Activated CD4-positive, alpha-beta T cell treated with anti-CD3 and anti-CD28 coated beads, Interleukin-2, amount 10 ng/mL, durations not matched to agents 7 days and 5 days (primary cell): ENCODE measurements around the gene SHISAL2B. TPM values are rescaled to one million over a fixed set of nuclear protein-coding genes. Genes with fewer than 3 reads are reported as not detected.
A peak's percentile ranks its signal among the peaks of the same experiment; 100 is the strongest.
"Not testable (repeated sequence)": the region's sequence is repeated elsewhere in the genome, so short reads cannot be mapped to it uniquely, and the experiment has no call there.

ENCODE experiments used
- CTCF ChIA-PET: fragments of 350-600 bp; sonication (Branson Sonifier 250); formaldehyde crosslinking; loops from one replicate; lab custom pipeline; 2021; ENCODE audit warnings: antibody characterized with exemption; lab: Charles Lee
- POLR2A ChIA-PET: fragments of 350-600 bp; sonication (Branson Sonifier 250); formaldehyde crosslinking; loops from one replicate; lab custom pipeline; 2021; ENCODE audit warnings: antibody characterized with exemption; lab: Charles Lee
- DNase-seq: peaks from one replicate; pipeline ENCODE4 v3.0.0-alpha.2; 2020
- H3K27ac Mint-ChIP-seq: one replicate; pipeline ENCODE4 v1.8.0; 2021; ENCODE audit warnings: mild to moderate bottlenecking, moderate library complexity, mixed read lengths
- H3K27me3 Mint-ChIP-seq: one replicate; pipeline ENCODE4 v1.8.0; 2021; ENCODE audit warnings: mixed read lengths
- H3K36me3 Mint-ChIP-seq: one replicate; pipeline ENCODE4 v1.8.0; 2021; ENCODE audit warnings: low read depth, mixed read lengths
- H3K4me1 Mint-ChIP-seq: one replicate; pipeline ENCODE4 v1.8.0; 2021; ENCODE audit warnings: mixed read lengths
- H3K4me3 Mint-ChIP-seq: one replicate; pipeline ENCODE4 v1.8.0; 2021; ENCODE audit warnings: mild to moderate bottlenecking, moderate library complexity, mixed read lengths
- H3K9me3 Mint-ChIP-seq: one replicate; pipeline ENCODE4 v1.8.0; 2021; ENCODE audit warnings: mixed read lengths
- total RNA-seq, 2 experiments: library from RNA; stranded (reverse); gene quantifications; one replicate each; pipeline ENCODE4 v1.2.3, GENCODE V29; 2021

The SHISAL2B gene
- total RNA-seq, 2 experiments from 2014 or later = not detected

DNA sequence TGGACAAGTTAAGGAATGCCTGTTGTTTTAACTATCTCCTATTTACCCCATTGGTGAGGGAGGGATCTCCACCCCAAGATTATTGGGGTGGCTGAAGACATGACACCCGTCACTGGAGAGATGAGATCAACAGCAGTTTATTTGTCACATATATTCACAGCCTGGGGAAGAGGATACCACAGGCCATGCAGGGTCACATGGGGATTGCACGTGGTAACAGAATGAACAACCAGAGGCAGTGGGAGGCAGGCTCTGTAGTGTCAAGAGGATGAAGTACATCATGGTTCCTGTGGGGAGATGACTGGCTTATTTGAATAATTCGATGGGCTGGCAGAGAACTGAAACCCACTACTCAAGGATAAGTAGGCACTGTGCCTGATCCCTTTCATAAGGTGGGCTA is 18.6 kb upstream of the SHISAL2B start:
- H3K27ac Mint-ChIP-seq = no peak overlapping the region
- DNase-seq = no peak
- H3K4me1 Mint-ChIP-seq = no peaks in the 10 kb centered on the region
- no peaks in the 10 kb centered on the region for H3K36me3 Mint-ChIP-seq
- H3K4me3 Mint-ChIP-seq = no peak overlapping the region
- peaks cover 3% of the 10 kb centered on the region for H3K27me3 Mint-ChIP-seq
- no peaks in the 10 kb centered on the region for H3K9me3 Mint-ChIP-seq
- ChIA-PET CTCF (no interaction called here), POLR2A (no interaction called here)

- no peak for DNase-seq
- Mint-ChIP-seq H3K4me1 (no peaks in the 10 kb centered on the region), H3K9me3 (no peaks in the 10 kb centered on the region), H3K27me3 (peaks cover 4% of the 10 kb centered on the region), H3K27ac (no peak overlapping the region), H3K36me3 (no peaks in the 10 kb centered on the region), H3K4me3 (no peak overlapping the region)
- ChIA-PET POLR2A (no interaction called here), CTCF (no interaction called here)
Measured at GRCh38 chr5:64678374-64678773, 11.9 kb upstream of the SHISAL2B start.

DNA sequence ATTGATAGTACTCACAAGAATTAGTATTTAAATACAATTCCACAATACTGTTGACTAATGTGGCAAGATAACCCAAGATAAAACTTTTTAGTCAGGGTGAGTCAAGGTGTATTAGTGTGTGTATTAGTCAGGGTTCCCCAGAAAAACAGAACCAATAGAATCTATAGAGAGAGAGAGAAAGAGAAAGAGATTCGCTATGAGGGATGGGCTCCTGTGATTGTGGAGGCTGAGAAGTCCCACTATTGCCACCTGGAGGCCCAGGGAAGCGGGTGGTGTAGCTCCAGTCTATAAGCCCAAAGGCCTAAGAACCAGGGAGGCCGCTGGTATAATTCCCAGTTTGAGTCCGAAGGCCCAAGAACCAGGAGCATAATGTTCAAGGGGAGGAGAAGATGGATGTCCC is 10.0 kb upstream of the SHISAL2B start:
- H3K4me1 Mint-ChIP-seq = no peaks in the 10 kb centered on the region
- no peak overlapping the region for H3K27ac Mint-ChIP-seq
- H3K4me3 Mint-ChIP-seq = no peak overlapping the region
- CTCF ChIA-PET = interaction anchor here (1.3 kb wide), 1 partner anchor 9 kb away, joined by 3 read pairs; no protein-coding TSS in a partner anchor
- POLR2A ChIA-PET = interaction anchor here (0.5 kb wide), 1 partner anchor 809 kb away, joined by 4 read pairs; no protein-coding TSS in a partner anchor
- no peaks in the 10 kb centered on the region for H3K36me3 Mint-ChIP-seq
- peaks cover 7% of the 10 kb centered on the region for H3K27me3 Mint-ChIP-seq
- no peaks in the 10 kb centered on the region for H3K9me3 Mint-ChIP-seq
- no peak for DNase-seq

GRCh38 chr5:64682608-64683007 is 7.7 kb upstream of the SHISAL2B start:
- H3K27me3 Mint-ChIP-seq = peaks cover 7% of the 10 kb centered on the region
- DNase-seq = no peak
- POLR2A ChIA-PET = no interaction called here
- CTCF ChIA-PET = no interaction called here
- H3K9me3 Mint-ChIP-seq = no peaks in the 10 kb centered on the region
- no peak overlapping the region for H3K4me3 Mint-ChIP-seq
- no peaks in the 10 kb centered on the region for H3K36me3 Mint-ChIP-seq
- no peak overlapping the region for H3K27ac Mint-ChIP-seq
- H3K4me1 Mint-ChIP-seq = no peaks in the 10 kb centered on the region

DNA sequence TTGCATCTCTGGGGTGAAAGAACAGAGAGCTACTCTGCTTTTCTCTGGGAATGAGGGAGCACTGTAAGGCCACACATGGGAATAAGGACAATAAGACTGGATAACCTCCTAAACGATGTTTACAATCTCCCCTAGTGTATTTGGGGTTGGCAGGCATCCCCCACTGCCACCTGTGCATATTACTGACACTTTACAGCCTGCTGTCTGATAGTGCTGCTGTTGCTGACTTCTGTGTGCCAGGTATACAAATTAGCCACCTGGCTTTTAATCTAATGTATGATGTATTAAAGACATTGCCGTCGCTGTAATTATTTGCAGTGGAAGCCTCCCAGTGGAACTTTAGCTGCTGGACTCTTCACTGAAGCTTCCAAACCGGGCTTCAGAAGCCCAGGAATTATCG is 4.4 kb upstream of the SHISAL2B start:
- Mint-ChIP-seq H3K4me1 (peaks cover 4% of the 10 kb centered on the region), H3K9me3 (no peaks in the 10 kb centered on the region), H3K27ac (no peak overlapping the region), H3K36me3 (no peaks in the 10 kb centered on the region), H3K4me3 (no peak overlapping the region), H3K27me3 (peaks cover 27% of the 10 kb centered on the region)
- CTCF ChIA-PET = no interaction called here
- DNase-seq = no peak
- POLR2A ChIA-PET = no interaction called here

GRCh38 chr5:64688391-64688790 is 1.9 kb upstream of the SHISAL2B start:
- Mint-ChIP-seq H3K4me1 (peaks cover 4% of the 10 kb centered on the region), H3K4me3 (no peak overlapping the region), H3K36me3 (no peaks in the 10 kb centered on the region), H3K9me3 (no peaks in the 10 kb centered on the region), H3K27ac (no peak overlapping the region), H3K27me3 (peaks cover 47% of the 10 kb centered on the region)
- CTCF ChIA-PET = no interaction called here
- POLR2A ChIA-PET = no interaction called here
- DNase-seq = no peak

GRCh38 chr5:64688965-64689364 is 1.3 kb upstream of the SHISAL2B start:
- H3K4me3 Mint-ChIP-seq = no peak overlapping the region
- no peaks in the 10 kb centered on the region for H3K9me3 Mint-ChIP-seq
- no peak for DNase-seq
- H3K36me3 Mint-ChIP-seq = no peaks in the 10 kb centered on the region
- peaks cover 4% of the 10 kb centered on the region for H3K4me1 Mint-ChIP-seq
- no peak overlapping the region for H3K27ac Mint-ChIP-seq
- peaks cover 52% of the 10 kb centered on the region for H3K27me3 Mint-ChIP-seq
- POLR2A ChIA-PET = no interaction called here
- CTCF ChIA-PET = no interaction called here

DNA sequence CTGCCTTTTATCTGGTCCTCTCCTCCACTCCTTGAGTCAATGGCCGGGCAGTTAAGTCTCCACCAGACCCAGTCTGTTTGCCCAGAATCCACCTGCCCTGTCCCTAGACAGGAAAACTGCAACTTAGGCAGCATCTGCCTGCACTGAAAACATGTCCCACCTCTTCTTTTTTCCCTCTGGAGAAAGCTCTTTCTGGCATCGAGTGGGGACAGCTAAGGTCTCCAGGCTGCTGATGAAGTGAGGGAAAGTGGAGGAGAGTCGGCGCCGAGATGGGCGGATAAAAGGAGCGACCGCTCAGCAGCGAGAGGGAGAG is 243 bp upstream of the SHISAL2B start:
- H3K27me3 Mint-ChIP-seq = peaks cover 50% of the 10 kb centered on the region
- DNase-seq = no peak
- H3K4me1 Mint-ChIP-seq = peaks cover 4% of the 10 kb centered on the region
- H3K4me3 Mint-ChIP-seq = peak overlapping the region; percentile 3
- POLR2A ChIA-PET = no interaction called here
- H3K27ac Mint-ChIP-seq = no peak overlapping the region
- no peaks in the 10 kb centered on the region for H3K9me3 Mint-ChIP-seq
- CTCF ChIA-PET = no interaction called here
- no peaks in the 10 kb centered on the region for H3K36me3 Mint-ChIP-seq

GRCh38 chr5:64691291-64691690 is 988 bp downstream of the SHISAL2B start:
- Mint-ChIP-seq H3K27me3 (peaks cover 52% of the 10 kb centered on the region), H3K27ac (no peak overlapping the region), H3K9me3 (peaks cover 4% of the 10 kb centered on the region), H3K4me3 (no peak overlapping the region), H3K36me3 (no peaks in the 10 kb centered on the region), H3K4me1 (peaks cover 4% of the 10 kb centered on the region)
- DNase-seq = no peak
- ChIA-PET POLR2A (no interaction called here), CTCF (no interaction called here)

- ChIA-PET POLR2A (no interaction called here), CTCF (no interaction called here)
- H3K4me3 Mint-ChIP-seq = no peak overlapping the region
- no peak for DNase-seq
- no peak overlapping the region for H3K27ac Mint-ChIP-seq
- H3K4me1 Mint-ChIP-seq = peaks cover 4% of the 10 kb centered on the region
- H3K9me3 Mint-ChIP-seq = peaks cover 15% of the 10 kb centered on the region
- H3K27me3 Mint-ChIP-seq = peaks cover 49% of the 10 kb centered on the region
- H3K36me3 Mint-ChIP-seq = no peaks in the 10 kb centered on the region
Measured at GRCh38 chr5:64693636-64694035, 3.3 kb downstream of the SHISAL2B start.

GRCh38 chr5:64696414-64696813 is 6.1 kb downstream of the SHISAL2B start:
- Mint-ChIP-seq H3K9me3 (peaks cover 15% of the 10 kb centered on the region), H3K27me3 (peaks cover 37% of the 10 kb centered on the region)
- POLR2A ChIA-PET, H3K4me3 Mint-ChIP-seq, H3K4me1 Mint-ChIP-seq, CTCF ChIA-PET, H3K36me3 Mint-ChIP-seq, DNase-seq, H3K27ac Mint-ChIP-seq: not testable (repeated sequence)

DNA sequence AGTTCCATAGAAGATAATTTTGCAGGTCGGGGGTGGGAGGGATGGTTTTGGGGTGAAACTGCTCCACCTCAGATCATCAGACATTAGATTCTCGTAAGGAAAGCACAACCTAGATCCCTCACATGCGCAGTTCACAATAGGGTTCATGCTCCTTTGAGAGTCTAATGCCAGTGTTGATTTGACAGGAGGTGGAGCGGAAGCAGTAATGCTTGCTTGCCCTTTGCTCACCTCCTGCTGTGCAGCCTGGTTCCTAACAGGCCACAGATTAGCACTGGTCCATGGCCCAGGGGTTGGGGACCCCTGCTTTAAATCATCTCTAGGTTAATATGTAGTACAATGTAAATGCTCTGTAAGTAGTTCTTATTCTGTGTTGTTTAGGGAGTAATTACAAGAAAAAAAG is 10.5 kb downstream of the SHISAL2B start:
- peaks cover 30% of the 10 kb centered on the region for H3K27me3 Mint-ChIP-seq
- no peak for DNase-seq

GRCh38 chr5:64706074-64706473 is 15.8 kb downstream of the SHISAL2B start:
- DNase-seq, CTCF ChIA-PET, H3K27ac Mint-ChIP-seq, H3K4me3 Mint-ChIP-seq, H3K9me3 Mint-ChIP-seq, H3K36me3 Mint-ChIP-seq, POLR2A ChIA-PET, H3K4me1 Mint-ChIP-seq: not testable (repeated sequence)
- peaks cover 25% of the 10 kb centered on the region for H3K27me3 Mint-ChIP-seq

More for the DNA sequence above, 10.5 kb downstream of the SHISAL2B start:
- H3K4me3 Mint-ChIP-seq = no peak overlapping the region
- no peak overlapping the region for H3K27ac Mint-ChIP-seq
- H3K4me1 Mint-ChIP-seq = no peaks in the 10 kb centered on the region
- ChIA-PET POLR2A (no interaction called here), CTCF (no interaction called here)
- H3K36me3 Mint-ChIP-seq = no peaks in the 10 kb centered on the region
- H3K9me3 Mint-ChIP-seq = peaks cover 13% of the 10 kb centered on the region

DNA sequence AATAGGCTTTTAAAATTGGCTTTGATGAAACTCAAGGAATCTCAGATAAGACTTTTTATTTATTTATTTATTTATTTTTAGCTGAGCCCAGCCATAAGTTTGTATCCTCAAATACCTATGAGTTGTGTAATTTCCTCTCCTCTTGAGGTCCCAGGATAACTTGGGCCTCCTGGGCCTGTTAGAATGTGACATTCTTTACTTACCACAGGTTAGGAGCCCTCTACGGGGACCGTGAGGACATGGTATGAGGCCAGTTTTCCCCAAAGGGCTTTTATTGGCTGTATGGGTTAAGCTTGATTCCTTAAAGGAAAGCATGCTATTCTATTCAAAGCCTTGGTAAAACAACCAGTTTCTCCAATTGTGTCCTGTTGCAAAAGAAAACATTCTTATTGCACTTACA is 16.9 kb downstream of the SHISAL2B start:
- no peak overlapping the region for H3K4me3 Mint-ChIP-seq
- ChIA-PET POLR2A (no interaction called here), CTCF (no interaction called here)
- no peaks in the 10 kb centered on the region for H3K4me1 Mint-ChIP-seq
- peaks cover 25% of the 10 kb centered on the region for H3K27me3 Mint-ChIP-seq
- H3K9me3 Mint-ChIP-seq = no peaks in the 10 kb centered on the region
- no peaks in the 10 kb centered on the region for H3K36me3 Mint-ChIP-seq
- no peak for DNase-seq
- no peak overlapping the region for H3K27ac Mint-ChIP-seq
